GM10266 (cell line): Measurements from ENCODE around the gene CSTPP1.

Source experiments
- DNase-seq: peaks from one replicate; pipeline ENCODE4 v3.0.0; 2012; ENCODE audit errors: extremely low spot score
- TF ChIP-seq, protein P1 (sequence below): IDR thresholded peaks from 2 replicates; pipeline ENCODE4 v1.5.1; 2012; ENCODE audit warnings: mild to moderate bottlenecking, low read depth; ENCODE audit not compliant: control insufficient read depth, insufficient read depth; ENCODE audit errors: missing control alignments

The CSTPP1 gene

DNA sequence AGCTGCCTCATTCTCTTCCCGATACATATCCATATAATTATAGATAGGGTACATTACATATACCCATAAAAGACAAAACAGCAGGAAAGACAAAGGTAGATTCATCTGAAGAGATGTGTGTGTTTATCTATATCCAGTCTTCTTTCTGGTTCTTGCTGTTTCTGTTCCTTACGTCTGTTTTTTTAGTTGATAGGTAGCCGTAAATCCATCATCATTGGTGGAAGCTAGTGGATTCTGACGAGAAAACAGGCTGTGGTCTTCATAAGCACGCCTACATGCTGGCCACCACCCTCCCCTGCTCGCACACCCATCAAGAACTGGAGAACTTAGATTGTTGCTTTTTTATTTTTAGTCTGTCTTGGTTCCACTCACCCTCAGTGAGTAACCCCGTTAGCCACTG lies 188.5 kb downstream of the CSTPP1 start:
- DNase-seq: no peak
- TF ChIP-seq, protein P1, sequence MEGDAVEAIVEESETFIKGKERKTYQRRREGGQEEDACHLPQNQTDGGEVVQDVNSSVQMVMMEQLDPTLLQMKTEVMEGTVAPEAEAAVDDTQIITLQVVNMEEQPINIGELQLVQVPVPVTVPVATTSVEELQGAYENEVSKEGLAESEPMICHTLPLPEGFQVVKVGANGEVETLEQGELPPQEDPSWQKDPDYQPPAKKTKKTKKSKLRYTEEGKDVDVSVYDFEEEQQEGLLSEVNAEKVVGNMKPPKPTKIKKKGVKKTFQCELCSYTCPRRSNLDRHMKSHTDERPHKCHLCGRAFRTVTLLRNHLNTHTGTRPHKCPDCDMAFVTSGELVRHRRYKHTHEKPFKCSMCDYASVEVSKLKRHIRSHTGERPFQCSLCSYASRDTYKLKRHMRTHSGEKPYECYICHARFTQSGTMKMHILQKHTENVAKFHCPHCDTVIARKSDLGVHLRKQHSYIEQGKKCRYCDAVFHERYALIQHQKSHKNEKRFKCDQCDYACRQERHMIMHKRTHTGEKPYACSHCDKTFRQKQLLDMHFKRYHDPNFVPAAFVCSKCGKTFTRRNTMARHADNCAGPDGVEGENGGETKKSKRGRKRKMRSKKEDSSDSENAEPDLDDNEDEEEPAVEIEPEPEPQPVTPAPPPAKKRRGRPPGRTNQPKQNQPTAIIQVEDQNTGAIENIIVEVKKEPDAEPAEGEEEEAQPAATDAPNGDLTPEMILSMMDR: no peak

DNA sequence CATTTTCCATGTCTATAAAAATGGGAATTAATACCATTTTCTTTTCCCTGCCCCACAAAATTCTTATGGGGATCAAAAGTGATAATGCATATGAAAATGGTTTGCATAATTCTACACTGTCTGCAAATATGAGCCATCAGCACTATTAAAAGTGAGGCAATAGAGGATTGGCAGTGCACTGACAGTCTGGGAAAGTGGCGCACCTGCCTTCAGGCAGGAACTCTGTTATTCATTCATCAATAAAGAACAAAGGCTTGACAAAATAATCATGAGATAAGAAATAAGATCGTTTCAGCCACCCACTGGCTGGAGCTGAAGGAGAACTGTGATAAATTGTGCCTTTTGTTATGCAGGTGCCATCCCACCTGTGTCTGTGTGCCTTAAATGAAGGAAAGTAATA lies 190.7 kb downstream of the CSTPP1 start:
- no peak for DNase-seq
- TF ChIP-seq, protein P1: no peak

DNA sequence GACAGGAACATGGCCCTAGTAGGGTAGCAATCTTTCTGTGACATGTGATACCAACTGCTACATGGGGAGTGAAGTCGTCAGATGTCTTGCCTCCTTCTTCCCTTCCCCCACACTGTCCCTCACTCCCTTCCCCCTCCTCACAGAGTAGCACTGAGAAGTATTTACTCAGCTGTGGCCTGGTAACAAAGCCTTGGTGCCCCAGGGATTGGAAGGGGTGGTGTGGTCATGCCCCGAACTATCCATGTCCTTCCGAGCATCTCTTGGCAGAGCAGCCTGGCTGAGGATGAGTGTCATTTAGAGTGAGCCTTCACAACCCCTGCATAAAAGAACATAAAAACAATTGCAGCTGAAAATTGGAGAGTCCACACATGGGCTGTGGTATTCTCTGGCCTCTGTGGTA lies 194.0 kb downstream of the CSTPP1 start:
- no peak for DNase-seq
- TF ChIP-seq, protein P1: no peak

DNA sequence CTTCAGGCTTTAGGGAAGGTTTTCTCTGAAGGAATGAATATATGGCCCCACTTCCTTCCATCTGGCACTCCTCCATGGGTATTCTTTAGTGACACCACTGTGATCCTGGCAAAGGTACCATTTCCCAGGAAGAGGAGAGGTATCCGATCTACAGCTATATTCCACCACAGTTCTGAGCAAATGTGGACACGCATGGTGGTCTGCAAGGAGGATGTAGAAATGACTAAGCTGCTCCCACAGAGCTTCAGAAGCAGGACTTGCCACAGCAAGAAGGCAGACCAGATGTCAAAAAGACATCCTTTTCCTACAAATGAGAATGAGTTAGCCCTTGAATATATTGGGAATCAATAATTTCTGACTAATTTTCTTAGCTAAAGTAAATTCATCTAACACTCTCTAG lies 194.6 kb downstream of the CSTPP1 start:
- TF ChIP-seq, protein P1: no peak

DNA sequence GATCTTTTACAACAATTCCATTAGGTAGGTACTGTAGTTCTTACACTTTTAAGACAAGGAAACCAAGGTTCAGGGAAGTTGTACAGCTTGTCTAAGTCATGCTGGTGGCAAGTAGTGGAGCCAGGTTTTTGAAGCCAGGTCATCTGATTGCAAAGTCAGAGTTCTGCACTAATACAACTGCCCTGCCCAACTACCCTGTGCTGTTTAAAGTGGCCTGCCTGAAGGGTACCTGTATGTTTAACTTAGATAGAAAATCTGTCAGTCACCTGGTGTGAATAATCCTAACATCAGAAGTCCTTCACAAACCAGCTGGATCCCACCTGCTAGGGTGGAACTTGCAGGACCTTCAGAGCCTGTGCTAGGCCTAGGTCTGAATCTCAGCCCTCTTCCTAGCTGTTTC lies 195.9 kb downstream of the CSTPP1 start:
- DNase-seq: no peak
- TF ChIP-seq, protein P1: no peak

More for the DNA sequence above, 194.6 kb downstream of the CSTPP1 start:
- DNase-seq: no peak

DNA sequence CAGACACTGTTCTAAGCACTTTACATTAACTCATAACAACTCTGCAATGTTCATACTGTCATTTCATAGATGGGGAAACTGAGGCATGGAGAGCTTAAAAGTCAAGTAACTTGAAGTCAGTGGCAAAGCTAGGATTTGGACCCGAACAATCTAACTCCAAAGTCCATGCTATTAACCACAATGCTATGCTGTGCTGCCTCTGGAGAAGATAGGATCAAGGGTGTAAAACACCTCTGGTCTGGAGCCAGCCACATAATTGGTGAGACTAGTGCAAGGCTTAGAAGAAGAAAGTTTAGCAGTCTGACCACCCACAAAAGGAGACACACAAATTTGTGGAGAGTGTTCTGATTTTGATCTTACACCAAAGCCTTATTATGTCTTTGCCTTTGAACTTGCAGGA lies 196.4 kb downstream of the CSTPP1 start:
- TF ChIP-seq, protein P1: no peak
- no peak for DNase-seq

DNA sequence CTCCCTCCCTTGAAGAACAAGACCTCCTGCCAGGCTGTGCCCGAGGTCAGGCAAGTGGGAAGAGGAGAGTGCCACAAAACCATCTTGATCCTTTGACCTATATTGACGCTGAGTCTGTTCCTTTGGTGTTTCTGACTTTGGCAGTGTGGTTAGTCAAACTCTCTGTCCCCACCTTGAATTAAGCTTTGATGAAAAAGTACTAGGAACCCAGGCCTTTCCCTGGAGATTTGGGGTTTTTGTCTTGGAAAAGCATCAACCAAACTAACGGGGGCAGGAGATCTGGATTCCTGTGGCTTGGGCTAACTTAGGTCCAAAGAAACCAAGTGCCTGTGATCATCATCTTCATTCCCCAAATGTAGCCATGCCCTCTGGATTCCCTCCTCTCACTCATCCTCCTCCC lies 199.8 kb downstream of the CSTPP1 start:
- no peak for DNase-seq
- TF ChIP-seq, protein P1: no peak
